Measurements from ENCODE around the gene PRDM8.
"Not testable (repeated sequence)": the region's sequence is repeated elsewhere in the genome, so short reads cannot be mapped to it uniquely, and the experiment has no call there.

PRDM8 gene

GRCh38 chr4:80196922-80197573 is at the start of gene PRDM8:
PRDM8 (plus strand) TSS chr4:80197503; CDS start chr4:80200081, 2,578 bp downstream.
- peak; percentile 36 for DNase-seq

- no peak for DNase-seq
Observed at GRCh38 chr4:80150387-80151180, 46.7 kb upstream of the PRDM8 start.

GRCh38 chr4:80151981-80152380 is 45.3 kb upstream of the PRDM8 start:
- no peak for DNase-seq

GRCh38 chr4:80153874-80154544 is 43.3 kb upstream of the PRDM8 start:
- DNase-seq = no peak

GRCh38 chr4:80154545-80154933 is 42.8 kb upstream of the PRDM8 start:
- DNase-seq = no peak

- DNase-seq = no peak
Observed at GRCh38 chr4:80155316-80155982, 41.9 kb upstream of the PRDM8 start.

GRCh38 chr4:80156410-80156809 is 40.9 kb upstream of the PRDM8 start:
- no peak for DNase-seq

- no peak for DNase-seq
Observed at GRCh38 chr4:80161413-80162058, 35.8 kb upstream of the PRDM8 start.

- DNase-seq = no peak
Observed at GRCh38 chr4:80162418-80162817, 34.9 kb upstream of the PRDM8 start.

GRCh38 chr4:80165855-80166254 is 31.4 kb upstream of the PRDM8 start:
- DNase-seq = no peak

GRCh38 chr4:80171251-80171650 is 26.1 kb upstream of the PRDM8 start:
- DNase-seq = no peak

- no peak for DNase-seq
Observed at GRCh38 chr4:80171656-80172055, 25.6 kb upstream of the PRDM8 start.

- peak; percentile 46 for DNase-seq
Observed at GRCh38 chr4:80172203-80172602, 25.1 kb upstream of the PRDM8 start.

GRCh38 chr4:80173401-80173800 is 23.9 kb upstream of the PRDM8 start:
- DNase-seq = peak; percentile 80

- DNase-seq = no peak
Observed at GRCh38 chr4:80173841-80174240, 23.5 kb upstream of the PRDM8 start.

- DNase-seq = not testable (repeated sequence)
Observed at GRCh38 chr4:80177793-80178192, 19.5 kb upstream of the PRDM8 start.

GRCh38 chr4:80178964-80179363 is 18.3 kb upstream of the PRDM8 start:
- no peak for DNase-seq

- no peak for DNase-seq
Observed at GRCh38 chr4:80179637-80180161, 17.6 kb upstream of the PRDM8 start.

GRCh38 chr4:80180743-80181142 is 16.6 kb upstream of the PRDM8 start:
- DNase-seq = no peak

- DNase-seq = peak; percentile 63
Observed at GRCh38 chr4:80182237-80182866, 15.0 kb upstream of the PRDM8 start.

GRCh38 chr4:80183250-80184052 is 13.9 kb upstream of the PRDM8 start:
- DNase-seq = peak; percentile 58

Measured in CD4-positive, alpha-beta T cell treated with Interleukin-17A for 1 hour (primary cell).